ENCODE measurements around the gene CNST. TPM values are rescaled to one million over a fixed set of nuclear protein-coding genes. Genes with fewer than 3 reads are reported as not detected.
A peak's percentile ranks its signal among the peaks of the same experiment; 100 is the strongest.
"Not testable (repeated sequence)": the region's sequence is repeated elsewhere in the genome, so short reads cannot be mapped to it uniquely, and the experiment has no call there.

Gene CNST
- total RNA-seq, 4 donors from 2014 or later: 38.8 to 49.5 (median 41.7) TPM

- intact Hi-C loops (cut with DNase I): no loop called here
- peaks cover 45 to 51% of the 10 kb centered on the region in 2 donors for H3K4me1 ChIP-seq
Measured at GRCh38 chr1:246583448-246584185, 17.4 kb downstream of the CNST start.

DNA sequence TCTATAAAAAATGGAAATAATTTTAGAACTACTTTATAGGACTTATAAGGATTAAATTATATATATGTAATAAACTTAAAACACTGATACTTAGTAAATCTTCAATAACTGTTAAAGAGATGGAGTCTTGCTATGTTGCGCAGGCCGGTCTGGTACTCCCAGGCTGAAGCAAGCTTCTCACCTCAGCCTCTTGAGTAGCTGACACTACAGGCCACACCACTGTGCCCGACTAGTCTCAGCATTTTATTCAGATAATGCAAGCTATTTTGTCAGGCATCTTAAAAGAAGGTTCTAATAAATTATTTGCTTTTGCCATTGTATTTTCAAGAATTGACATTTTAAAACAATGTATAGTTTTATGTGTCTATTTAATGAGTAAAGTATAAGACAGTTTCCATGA, 20.8 kb downstream of the CNST start:
- peak overlapping the region; percentile 4 to 63 (median 43) for H3K27ac ChIP-seq
- H3K27me3 ChIP-seq: no peaks in the 10 kb centered on the region
- H3K4me3 ChIP-seq (replicated peaks in 1 of 3): no peak overlapping the region
- DNase-seq: no peak
- H3K9me3 ChIP-seq: no peaks in the 10 kb centered on the region
- intact Hi-C loops (cut with DNase I): no loop called here
- H3K4me1 ChIP-seq: peaks cover 40 to 41% of the 10 kb centered on the region in 2 donors
- TF ChIP-seq POLR2A (IDR thresholded peaks at IDR 0.05): no peak
- TF ChIP-seq, protein P1, sequence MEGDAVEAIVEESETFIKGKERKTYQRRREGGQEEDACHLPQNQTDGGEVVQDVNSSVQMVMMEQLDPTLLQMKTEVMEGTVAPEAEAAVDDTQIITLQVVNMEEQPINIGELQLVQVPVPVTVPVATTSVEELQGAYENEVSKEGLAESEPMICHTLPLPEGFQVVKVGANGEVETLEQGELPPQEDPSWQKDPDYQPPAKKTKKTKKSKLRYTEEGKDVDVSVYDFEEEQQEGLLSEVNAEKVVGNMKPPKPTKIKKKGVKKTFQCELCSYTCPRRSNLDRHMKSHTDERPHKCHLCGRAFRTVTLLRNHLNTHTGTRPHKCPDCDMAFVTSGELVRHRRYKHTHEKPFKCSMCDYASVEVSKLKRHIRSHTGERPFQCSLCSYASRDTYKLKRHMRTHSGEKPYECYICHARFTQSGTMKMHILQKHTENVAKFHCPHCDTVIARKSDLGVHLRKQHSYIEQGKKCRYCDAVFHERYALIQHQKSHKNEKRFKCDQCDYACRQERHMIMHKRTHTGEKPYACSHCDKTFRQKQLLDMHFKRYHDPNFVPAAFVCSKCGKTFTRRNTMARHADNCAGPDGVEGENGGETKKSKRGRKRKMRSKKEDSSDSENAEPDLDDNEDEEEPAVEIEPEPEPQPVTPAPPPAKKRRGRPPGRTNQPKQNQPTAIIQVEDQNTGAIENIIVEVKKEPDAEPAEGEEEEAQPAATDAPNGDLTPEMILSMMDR (IDR thresholded peaks at IDR 0.05): no peak
- no peaks in the 10 kb centered on the region for H3K36me3 ChIP-seq
- WGBS, 2 donors: 79 to 83% methylated on average over 3 of the region's 3 CpGs

More at GRCh38 chr1:246583448-246584185, 17.4 kb downstream of the CNST start:
- Histone ChIP-seq H3K27me3 (no peaks in the 10 kb centered on the region), H3K4me3 (replicated peaks in 1 of 3) (no peak overlapping the region), H3K36me3 (no peaks in the 10 kb centered on the region), H3K9me3 (no peaks in the 10 kb centered on the region), H3K27ac (peak overlapping the region; percentile 11 to 75 (median 72))
- TF ChIP-seq, protein P1 (IDR thresholded peaks at IDR 0.05): no peak
- TF ChIP-seq POLR2A (IDR thresholded peaks at IDR 0.05): no peak
- DNase-seq: peak; percentile 59 to 60
- WGBS, 2 donors: 72 to 75% methylated on average over 6 of the region's 6 CpGs

DNA sequence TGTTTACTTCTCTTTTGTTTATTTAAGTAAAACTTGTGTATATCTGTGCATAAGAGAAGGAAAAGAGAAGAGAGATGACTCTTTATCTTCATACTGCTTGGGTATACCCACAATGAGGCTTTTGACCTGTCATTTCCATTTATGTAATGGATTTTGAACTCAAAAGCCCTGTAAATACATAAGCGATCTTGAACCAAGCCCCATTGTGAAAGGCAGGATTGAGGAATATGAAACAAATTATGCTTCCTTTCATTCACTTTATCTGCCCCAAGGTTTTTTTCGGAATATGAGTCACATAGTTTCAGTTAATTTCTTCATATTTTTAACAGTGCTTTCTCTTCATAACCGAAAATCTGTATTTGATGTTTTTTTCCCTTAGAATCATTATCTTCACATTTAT, 21.4 kb downstream of the CNST start:
- H3K4me3 ChIP-seq (replicated peaks in 1 of 3): no peak overlapping the region
- DNase-seq: no peak
- WGBS, 2 donors: 65 to 66% methylated on average over 3 of the region's 3 CpGs
- H3K27me3 ChIP-seq: no peaks in the 10 kb centered on the region
- H3K27ac ChIP-seq: peak overlapping the region; percentile 43 to 63 (median 46)
- H3K36me3 ChIP-seq: no peaks in the 10 kb centered on the region
- peaks cover 36% of the 10 kb centered on the region in 2 donors for H3K4me1 ChIP-seq
- H3K9me3 ChIP-seq: no peaks in the 10 kb centered on the region
- intact Hi-C loops (cut with DNase I): no loop called here
- TF ChIP-seq, protein P1 (IDR thresholded peaks at IDR 0.05): no peak
- TF ChIP-seq POLR2A (IDR thresholded peaks at IDR 0.05): no peak

DNA sequence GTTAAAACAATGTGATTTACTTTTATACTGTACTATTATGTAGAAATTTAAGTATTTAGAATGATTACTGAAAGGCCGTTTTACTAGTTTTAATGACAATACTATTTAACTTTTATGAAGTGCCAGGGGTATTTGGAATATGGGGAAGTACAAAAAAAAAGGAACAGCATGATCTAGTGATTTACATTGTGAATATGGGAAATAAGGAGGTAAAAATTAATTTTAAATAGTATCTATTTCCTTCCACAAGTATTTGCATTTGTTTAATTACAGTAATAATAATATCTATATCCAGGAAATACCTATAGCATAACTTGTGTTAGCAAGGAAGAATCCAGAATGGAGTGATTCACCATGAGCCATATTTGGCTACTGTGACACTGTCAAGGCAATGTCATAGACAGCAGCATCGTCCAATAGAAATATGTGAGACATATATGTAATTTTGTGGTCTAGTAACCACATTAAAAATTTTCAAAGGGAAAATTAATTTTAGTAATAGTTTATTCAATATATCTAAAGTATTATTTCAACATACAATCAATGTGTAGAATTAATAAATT, 22.0 kb downstream of the CNST start:
- H3K27me3 ChIP-seq: no peaks in the 10 kb centered on the region
- TF ChIP-seq, protein P1 (IDR thresholded peaks at IDR 0.05): no peak
- TF ChIP-seq POLR2A (IDR thresholded peaks at IDR 0.05): no peak
- H3K9me3 ChIP-seq: no peaks in the 10 kb centered on the region
- intact Hi-C loops (cut with DNase I): no loop called here
- no peak overlapping the region for H3K4me3 ChIP-seq (replicated peaks in 1 of 3)
- 79 to 89% methylated on average over 2 of the region's 2 CpGs for WGBS, 2 donors
- peaks cover 29% of the 10 kb centered on the region in 2 donors for H3K4me1 ChIP-seq
- DNase-seq: no peak
- peak overlapping the region in 2 of 3 donors; percentile 46 to 63 for H3K27ac ChIP-seq
- no peaks in the 10 kb centered on the region for H3K36me3 ChIP-seq

GRCh38 chr1:246589919-246590318, 23.7 kb downstream of the CNST start:
- H3K27ac ChIP-seq; intact Hi-C loops (cut with DNase I); H3K27me3 ChIP-seq; H3K4me3 ChIP-seq (replicated peaks in 1 of 3); H3K9me3 ChIP-seq; H3K36me3 ChIP-seq; DNase-seq: not testable (repeated sequence)
- H3K4me1 ChIP-seq: peaks cover 12% of the 10 kb centered on the region in 2 donors
- 94 to 98% methylated on average over 10 of the region's 10 CpGs for WGBS, 2 donors
